Measurements from ENCODE around the gene PLCB1. TPM values are rescaled to one million over a fixed set of nuclear protein-coding genes. Genes with fewer than 3 reads are reported as not detected.

The PLCB1 gene
- total RNA-seq, 1 experiment from 2014 or later = not detected

DNA sequence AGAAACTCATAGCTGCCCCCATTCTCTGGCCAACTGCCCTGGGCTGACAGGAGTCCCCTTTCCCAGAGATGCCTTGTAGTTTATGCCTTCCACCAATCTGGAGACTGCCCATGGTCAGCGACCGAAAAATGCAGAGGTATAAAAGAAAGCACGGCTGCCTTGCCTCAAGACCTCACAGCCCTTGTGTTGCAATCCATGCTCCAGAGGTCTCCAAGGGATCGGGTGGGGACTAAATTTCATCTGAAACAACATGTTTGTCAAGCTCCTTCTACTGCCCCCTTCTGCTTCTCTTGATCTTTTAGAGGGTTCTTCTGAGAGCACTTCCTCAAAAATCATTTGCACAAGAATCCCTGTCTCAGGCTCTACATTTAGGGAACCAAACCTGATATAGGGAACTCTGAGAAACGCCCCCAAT, 128.8 kb downstream of the PLCB1 start:
- CTCF ChIA-PET = no interaction called here
- H2AFZ ChIP-seq = no peak overlapping the region
- POLR2A ChIA-PET (ENCODE audit: unreplicated experiment) = no interaction called here
- no peak for DNase-seq
- no peaks in the 10 kb centered on the region for H3K27me3 ChIP-seq (ENCODE audit: insufficient read depth, low read depth)
- H3K4me1 ChIP-seq (replicated peaks; ENCODE audit: insufficient read depth) = no peaks in the 10 kb centered on the region
- H3K4me2 ChIP-seq = no peak overlapping the region
- H3K79me2 ChIP-seq (ENCODE audit: low read depth) = no peaks in the 10 kb centered on the region
- no peaks in the 10 kb centered on the region for H3K9me2 ChIP-seq (ENCODE audit: insufficient read depth)
- TF ChIP-seq CTCF (conservative IDR thresholded peaks at IDR 0.05) (no peak), EZH2 (IDR thresholded peaks at IDR 0.05; ENCODE audit: low read depth) (no peak)
- H3K27ac ChIP-seq = no peak overlapping the region
- BruUV-seq (replicated peaks) = no TSS peak
- H4K20me1 ChIP-seq (ENCODE audit: insufficient read depth) = no peaks in the 10 kb centered on the region; the same call in 1 of the 2 replicates
- H3K4me3 ChIP-seq = no peak overlapping the region
- H3F3A ChIP-seq (ENCODE audit: insufficient read depth, low read depth) = no peaks in the 10 kb centered on the region
- H3K36me3 ChIP-seq (ENCODE audit: low read depth) = no peaks in the 10 kb centered on the region
- H3K9me3 ChIP-seq (ENCODE audit: insufficient read depth, low read depth) = no peaks in the 10 kb centered on the region
- intact Hi-C loops (cut with micrococcal nuclease; ENCODE audit: unreplicated experiment) = no loop called here

GRCh38 chr20:8262721-8263120, 130.7 kb downstream of the PLCB1 start:
- CTCF ChIA-PET = no interaction called here
- Histone ChIP-seq H4K20me1 (ENCODE audit: insufficient read depth) (no peaks in the 10 kb centered on the region), H3K79me2 (ENCODE audit: low read depth) (no peaks in the 10 kb centered on the region), H3K4me3 (no peak overlapping the region), H3F3A (ENCODE audit: insufficient read depth, low read depth) (no peaks in the 10 kb centered on the region), H3K9me2 (ENCODE audit: insufficient read depth) (no peaks in the 10 kb centered on the region), H3K27ac (no peak overlapping the region), H3K4me1 (replicated peaks; ENCODE audit: insufficient read depth) (no peaks in the 10 kb centered on the region), H3K36me3 (ENCODE audit: low read depth) (no peaks in the 10 kb centered on the region), H3K4me2 (no peak overlapping the region), H3K27me3 (ENCODE audit: insufficient read depth, low read depth) (no peaks in the 10 kb centered on the region), H2AFZ (no peak overlapping the region), H3K9me3 (ENCODE audit: insufficient read depth, low read depth) (no peaks in the 10 kb centered on the region)
- TF ChIP-seq EZH2 (IDR thresholded peaks at IDR 0.05; ENCODE audit: low read depth) (no peak), CTCF (conservative IDR thresholded peaks at IDR 0.05) (no peak)
- no TSS peak for BruUV-seq (replicated peaks)
- POLR2A ChIA-PET (ENCODE audit: unreplicated experiment) = no interaction called here
- intact Hi-C loops (cut with micrococcal nuclease; ENCODE audit: unreplicated experiment) = no loop called here
- no peak for DNase-seq

DNA sequence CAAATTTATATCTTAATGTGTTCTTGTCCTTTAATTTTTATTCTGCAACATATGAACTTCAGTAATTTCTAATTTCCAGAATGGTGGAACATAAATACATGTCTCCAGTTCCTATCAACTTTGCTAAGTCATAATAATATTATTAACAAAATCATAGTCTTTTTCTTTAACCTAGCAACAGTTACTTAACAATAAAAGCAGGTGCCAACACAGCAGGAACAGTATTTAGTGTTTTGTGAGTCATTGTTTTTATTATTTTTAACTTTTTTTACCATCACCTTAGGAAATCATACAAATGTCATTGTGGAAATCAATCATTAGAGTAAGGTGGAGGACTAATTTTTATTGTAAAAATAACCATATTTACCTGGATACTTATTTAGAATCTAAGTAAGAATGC, 133.5 kb downstream of the PLCB1 start:
- POLR2A ChIA-PET (ENCODE audit: unreplicated experiment) = no interaction called here
- BruUV-seq (replicated peaks) = no TSS peak

More for the DNA sequence above, 133.5 kb downstream of the PLCB1 start:
- Histone ChIP-seq H3K4me3 (no peak overlapping the region), H3K4me2 (no peak overlapping the region), H3K4me1 (replicated peaks; ENCODE audit: insufficient read depth) (no peaks in the 10 kb centered on the region), H3K27me3 (ENCODE audit: insufficient read depth, low read depth) (no peaks in the 10 kb centered on the region), H4K20me1 (ENCODE audit: insufficient read depth) (no peaks in the 10 kb centered on the region), H3K9me2 (ENCODE audit: insufficient read depth) (no peaks in the 10 kb centered on the region), H3K27ac (no peak overlapping the region), H2AFZ (no peak overlapping the region), H3K36me3 (ENCODE audit: low read depth) (no peaks in the 10 kb centered on the region), H3K79me2 (ENCODE audit: low read depth) (no peaks in the 10 kb centered on the region), H3F3A (ENCODE audit: insufficient read depth, low read depth) (no peaks in the 10 kb centered on the region), H3K9me3 (ENCODE audit: insufficient read depth, low read depth) (no peaks in the 10 kb centered on the region)
- TF ChIP-seq EZH2 (IDR thresholded peaks at IDR 0.05; ENCODE audit: low read depth) = no peak
- no peak for TF ChIP-seq CTCF (conservative IDR thresholded peaks at IDR 0.05)
- CTCF ChIA-PET = no interaction called here
- intact Hi-C loops (cut with micrococcal nuclease; ENCODE audit: unreplicated experiment) = no loop called here
- DNase-seq = no peak

All from PC-9 (cell line).